GM12878 (cell line): ENCODE data around the gene ZNF532. TPM values are rescaled to one million over a fixed set of nuclear protein-coding genes. Genes with fewer than 3 reads are reported as not detected.

ENCODE experiments used
- ATAC-seq: fragments of 200-7000 bp; cut with Tn5 transposase; 3 replicates; pipeline ENCODE4 v1.9.1; 2020; ENCODE audit warnings: mild to moderate bottlenecking, moderate library complexity
- BruUV-seq: library from RNA; stranded (reverse); fragments of 400-500 nt; replicated peaks from 2 replicates; lab custom pipeline; 2021; lab: Mats Ljungman, UMichigan
- CTCF ChIA-PET: fragments of 300-600 bp; sonication (Branson Sonifier 250); formaldehyde crosslinking; extraction: SDS; loops from one replicate; lab custom pipeline; 2021; ENCODE audit warnings: inconsistent platforms; lab: Yijun Ruan, JAX
- POLR2A ChIA-PET: fragments of 350-600 bp; formaldehyde crosslinking; extraction: SDS; loops from one replicate; lab custom pipeline; 2021; ENCODE audit warnings: inconsistent platforms; lab: Charles Lee
- RAD21 ChIA-PET: fragments of 300-600 bp; sonication (Branson Sonifier 250); formaldehyde crosslinking; loops from one replicate; lab custom pipeline; 2023; ENCODE audit warnings: antibody characterized with exemption; ENCODE audit not compliant: unreplicated experiment; lab: Charles Lee
- SMC1A ChIA-PET: fragments of 300-600 bp; sonication (Branson Sonifier 250); formaldehyde crosslinking; loops from one replicate; lab custom pipeline; 2023; ENCODE audit not compliant: unreplicated experiment, uncharacterized antibody; lab: Charles Lee
- DNase-seq: peaks from one replicate; pipeline ENCODE4 v3.0.0-alpha.2; 2011; ENCODE audit warnings: low read depth, low spot score
- FAIRE-seq: peaks from 3 replicates; lab custom pipeline; 2011; peaks lifted over from hg19 to GRCh38; lab: Jason Lieb, UNC
- H2AFZ ChIP-seq: 2 replicates; pipeline ENCODE4 v1.6.0; 2011; ENCODE audit warnings: low read depth, low read length, control low read depth; ENCODE audit not compliant: control insufficient read depth
- H3K27ac ChIP-seq: 2 replicates; pipeline ENCODE4 v1.5.1; 2011; ENCODE audit warnings: control low read depth; ENCODE audit not compliant: control insufficient read depth, insufficient read depth
- H3K27me3 ChIP-seq, 2 experiments: replicated peaks in 1 of 2; 2 replicates each; pipeline versions ENCODE4 v1.6.0 to v1.6.1; 2011; ENCODE audit warnings: low read length in 1 of 2; ENCODE audit not compliant: control insufficient read depth in 2 of 2, insufficient read depth in 2 of 2
- H3K36me3 ChIP-seq, 2 experiments: 2 replicates each; pipeline ENCODE4 v1.5.1; 2011; ENCODE audit warnings: low read length in 1 of 2; ENCODE audit not compliant: control insufficient read depth in 2 of 2, insufficient read depth in 2 of 2
- H3K4me1 ChIP-seq: 2 replicates; pipeline ENCODE4 v1.6.1; 2011; ENCODE audit warnings: mild to moderate bottlenecking, low read length, moderate library complexity, mixed read lengths; ENCODE audit not compliant: control insufficient read depth, insufficient read depth
- H3K4me2 ChIP-seq: 2 replicates; pipeline ENCODE4 v1.6.0; 2011; ENCODE audit warnings: control low read depth; ENCODE audit not compliant: control insufficient read depth, insufficient read depth
- H3K4me3 ChIP-seq: fragments of 200-600 bp; sonication (generic); 2 replicates; pipeline ENCODE4 v1.5.1; 2016
- H3K79me2 ChIP-seq: 2 replicates; pipeline ENCODE4 v1.6.0; 2011; ENCODE audit warnings: low read length; ENCODE audit not compliant: control insufficient read depth, insufficient read depth
- H3K9ac ChIP-seq: 2 replicates; pipeline ENCODE4 v1.8.0; 2011; ENCODE audit warnings: low read length, control low read depth, mixed read lengths; ENCODE audit not compliant: control insufficient read depth, insufficient read depth
- H3K9me3 ChIP-seq: replicated peaks from 3 replicates; pipeline ENCODE4 v1.5.1; 2011; ENCODE audit warnings: mild to moderate bottlenecking, low read length; ENCODE audit not compliant: control insufficient read depth, insufficient read depth
- H4K20me1 ChIP-seq: 2 replicates; pipeline ENCODE4 v1.6.0; 2011; ENCODE audit not compliant: control insufficient read depth, insufficient read depth
- ELK1 ChIP-seq: IDR thresholded peaks from 2 replicates; pipeline ENCODE4 v1.6.1; 2012; ENCODE audit warnings: low read depth, low read length, improper control_type of control experiment
- HDGF ChIP-seq: fragments of 450-650 bp; IDR thresholded peaks from 2 replicates; pipeline ENCODE4 v1.6.1; 2016; ENCODE audit warnings: antibody characterized with exemption
- KLF5 ChIP-seq: fragments of 450-650 bp; IDR thresholded peaks from 2 replicates; pipeline ENCODE4 v1.6.1; 2014; ENCODE audit warnings: mild to moderate bottlenecking; ENCODE audit not compliant: partially characterized antibody
- MAX ChIP-seq: IDR thresholded peaks from 2 replicates; pipeline ENCODE4 v1.6.1; 2012; ENCODE audit warnings: low read depth, low read length, improper control_type of control experiment
- NRF1 ChIP-seq: conservative IDR thresholded peaks from 2 replicates; pipeline ENCODE4 v1.6.1; 2011; ENCODE audit warnings: mild to moderate bottlenecking, low read depth, low read length, improper control_type of control experiment
- POLR2AphosphoS5 ChIP-seq: IDR thresholded peaks from 2 replicates; pipeline ENCODE4 v1.6.1; 2011; ENCODE audit warnings: mild to moderate bottlenecking, low read length, inconsistent platforms
- PRDM15 ChIP-seq: fragments of 450-650 bp; formaldehyde crosslinking; IDR thresholded peaks from 2 replicates; pipeline ENCODE4 v1.4.0; 2020; ENCODE audit warnings: mild to moderate bottlenecking, moderate library complexity
- RUNX3 ChIP-seq: IDR thresholded peaks from 2 replicates; pipeline ENCODE4 v1.6.1; 2012; ENCODE audit warnings: low read length, inconsistent platforms
- WGBS: methylation state at CpG from one replicate; pipeline ENCODE4 v1.1.6; 2016; ENCODE audit warnings: low lambda C conversion rate; ENCODE audit not compliant: insufficient replicate concordance, insufficient coverage; ENCODE audit errors: missing lambda C conversion rate; 5-methylcytosine and 5-hydroxymethylcytosine counted together
- in situ Hi-C: fragments of 300-500 bp; cut with MboI; formaldehyde crosslinking; loops from 9 replicates; pipeline ENCODE4 v1.14.3; 2018; ENCODE audit warnings: mixed read lengths
- intact Hi-C: fragments of 100-400 bp; cut with micrococcal nuclease; formaldehyde crosslinking; loops from one replicate; pipeline ENCODE4 v1.14.2; 2022; ENCODE audit not compliant: unreplicated experiment
- polyA plus RNA-seq, 11 experiments: library from polyadenylated mRNA; depleted of rRNA in 4 of 11; unstranded in 6 of 11; stranded (reverse) in 5 of 11; fragments of >200 nt; fragmentation: Nextera tagmentation in 4 of 11; fragmentation: Illumina TruSeq in 1 of 11; extraction: Ambion mirVana in 4 of 11; extraction: Trizol in 1 of 11; gene quantifications; 1 replicate in 1 of 11; 2 replicates in 10 of 11; pipeline versions ENCODE4 v1.2.1 to v1.2.3, GENCODE V29; 2011 to 2016; ENCODE audit warnings: inconsistent platforms in 2 of 11, missing spikeins in 2 of 11, low read depth in 1 of 11
- total RNA-seq, 4 experiments: library from RNA; depleted of rRNA in 3 of 4; stranded (reverse); fragments of >200 nt in 3 of 4; fragmentation: Illumina TruSeq in 1 of 4; extraction: Trizol in 1 of 4; gene quantifications; 2 replicates each; pipeline versions ENCODE4 v1.2.1 to v1.2.3, GENCODE V29; 2013 to 2021

Gene ZNF532
- total and polyA plus RNA-seq, 10 of the 15 experiments (the other 5 are each of a cell fraction or from before 2014, with no cell fraction given), result 0.44 to 3.4 (median 1.4) TPM

GRCh38 chr18:58891776-58892175, 27.1 kb downstream of the ZNF532 start:
- Histone ChIP-seq H3K9me3 (no peaks in the 10 kb centered on the region; the same call in 2 of the 3 replicates), H3K27ac (no peak overlapping the region), H3K4me2 (no peak overlapping the region), H3K4me1 (peaks cover 17% of the 10 kb centered on the region), H3K27me3 (no peaks in the 10 kb centered on the region), H3K9ac (no peak overlapping the region), H3K36me3 (no peaks in the 10 kb centered on the region), H4K20me1 (no peaks in the 10 kb centered on the region), H2AFZ (no peak overlapping the region), H3K79me2 (no peaks in the 10 kb centered on the region), H3K4me3 (no peak overlapping the region)
- POLR2A ChIA-PET, result no interaction called here
- WGBS, result 31% methylated on average over 2 of the region's 2 CpGs
- intact Hi-C loops (no loop called here), in situ Hi-C loops (no loop called here)
- TF ChIP-seq PRDM15 (CRISPR knock-in tag), result no peak
- no peak for TF ChIP-seq MAX
- TF ChIP-seq ELK1, result no peak
- no peak for TF ChIP-seq KLF5
- no peak for TF ChIP-seq RUNX3
- no peak for TF ChIP-seq HDGF
- TF ChIP-seq NRF1, result no peak
- TF ChIP-seq POLR2AphosphoS5, result no peak
- RAD21 ChIA-PET, result no interaction called here
- SMC1A ChIA-PET, result interaction anchor here (0.6 to 1.0 kb wide), 2 partner anchors 54 to 63 kb away, joined by 3 read pairs; no protein-coding TSS in a partner anchor
- BruUV-seq, result no TSS peak
- no peak for DNase-seq
- no peak for FAIRE-seq
- no peak for ATAC-seq
- CTCF ChIA-PET, result interaction anchor here (0.8 to 1.2 kb wide), 2 partner anchors 12 to 38 kb away, joined by 3 to 4 read pairs; no protein-coding TSS in a partner anchor
